ENCODE data around the gene RNF148. TPM values are rescaled to one million over a fixed set of nuclear protein-coding genes. Genes with fewer than 3 reads are reported as not detected.

The RNF148 gene
- total RNA-seq, 4 donors from 2014 or later: 0.58 to 8.7 (median 1.7) TPM

DNA sequence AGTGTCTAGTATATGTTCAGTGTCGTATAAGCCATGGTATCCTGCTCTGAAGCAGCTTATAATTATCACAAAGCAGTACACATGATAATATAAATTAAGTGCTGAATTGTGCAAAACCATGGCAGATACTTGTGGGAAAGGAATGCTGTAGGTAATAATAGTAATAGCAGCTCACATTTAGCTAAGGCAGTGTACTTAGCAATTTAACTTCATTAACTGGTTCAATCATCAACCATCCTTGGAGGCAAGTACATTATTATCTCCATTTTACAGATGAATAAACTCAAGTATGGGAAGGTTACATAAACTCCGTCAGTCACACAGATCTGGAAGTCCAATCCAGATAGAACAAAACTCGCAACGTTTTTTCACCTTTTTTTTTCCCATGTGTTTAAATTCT, 21.6 kb upstream of the RNF148 start:
- Histone ChIP-seq H3K27ac (replicated peaks in 1 of 4) (no peak overlapping the region), H3K4me1 (peaks cover 0 to 14% (median 0%) of the 10 kb centered on the region in 4 donors), H3K4me3 (no peak overlapping the region), H3K9me3 (no peaks in the 10 kb centered on the region), H3K36me3 (no peaks in the 10 kb centered on the region), H3K27me3 (no peaks in the 10 kb centered on the region)
- TF ChIP-seq POLR2A (IDR thresholded peaks at IDR 0.05; ENCODE audit: low read depth): no peak
- WGBS: 82% methylated on average over 4 of the region's 4 CpGs
- DNase-seq (ENCODE audit: extremely low spot score): no peak
- intact Hi-C loops (cut with DNase I): no loop called here

DNA sequence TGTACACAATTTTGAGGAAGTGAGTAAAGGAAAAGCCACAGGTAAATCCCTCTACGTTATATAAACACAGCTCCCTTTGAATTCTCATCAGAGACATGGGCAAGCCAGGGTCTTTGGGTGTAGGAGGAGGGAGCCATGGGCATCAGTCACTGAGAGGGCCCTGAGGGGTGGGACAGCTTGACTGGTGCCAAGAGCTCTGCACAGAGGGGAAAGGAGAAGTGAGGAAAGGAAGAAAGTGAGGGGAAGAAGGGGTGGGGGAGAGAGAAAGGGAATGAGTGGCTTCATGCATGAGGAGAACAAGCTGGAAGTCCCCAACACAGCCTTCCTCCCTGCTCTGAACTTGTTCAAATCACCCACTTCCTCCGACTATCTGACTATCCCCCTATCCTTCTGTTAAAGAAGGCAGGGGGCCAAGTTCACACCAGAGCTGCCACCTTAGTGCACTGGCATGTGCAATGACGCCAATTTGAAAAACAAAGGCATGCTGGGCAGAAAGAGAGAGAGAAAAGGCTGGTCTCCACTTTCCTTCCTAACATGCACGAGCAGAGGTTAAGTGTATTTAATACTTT, 16.4 kb upstream of the RNF148 start:
- H3K27me3 ChIP-seq: no peaks in the 10 kb centered on the region
- peaks cover 0 to 4% (median 0%) of the 10 kb centered on the region in 4 donors for H3K4me1 ChIP-seq
- H3K36me3 ChIP-seq: no peaks in the 10 kb centered on the region
- DNase-seq (ENCODE audit: extremely low spot score): no peak
- H3K27ac ChIP-seq (replicated peaks in 1 of 4): no peak overlapping the region
- TF ChIP-seq POLR2AphosphoS5 (IDR thresholded peaks at IDR 0.05) (no peak), EP300 (IDR thresholded peaks at IDR 0.05) (no peak), CTCF (IDR thresholded peaks at IDR 0.05) (no peak), POLR2A (IDR thresholded peaks at IDR 0.05; ENCODE audit: low read depth) (no peak)
- intact Hi-C loops (cut with DNase I): no loop called here
- 78% methylated on average over 4 of the region's 4 CpGs for WGBS
- no peak overlapping the region for H3K4me3 ChIP-seq
- H3K9me3 ChIP-seq: no peaks in the 10 kb centered on the region

- intact Hi-C loops (cut with DNase I): no loop called here
- Histone ChIP-seq H3K4me1 (peaks cover 0 to 12% (median 2%) of the 10 kb centered on the region in 4 donors), H3K9me3 (no peaks in the 10 kb centered on the region), H3K27ac (replicated peaks in 1 of 4) (no peak overlapping the region), H3K36me3 (no peaks in the 10 kb centered on the region), H3K4me3 (no peak overlapping the region), H3K27me3 (no peaks in the 10 kb centered on the region)
- TF ChIP-seq POLR2AphosphoS5 (IDR thresholded peaks at IDR 0.05) (no peak), POLR2A (IDR thresholded peaks at IDR 0.05; ENCODE audit: low read depth) (no peak), CTCF (IDR thresholded peaks at IDR 0.05) (no peak), EP300 (IDR thresholded peaks at IDR 0.05) (no peak)
- DNase-seq (ENCODE audit: extremely low spot score): no peak
- 89% methylated on average over 6 of the region's 6 CpGs for WGBS
These were observed 14.8 kb upstream of the RNF148 start for GRCh38 chr7:122717356-122718089.

GRCh38 chr7:122715183-122715582, 12.5 kb upstream of the RNF148 start:
- TF ChIP-seq CTCF (IDR thresholded peaks at IDR 0.05) (no peak), EP300 (IDR thresholded peaks at IDR 0.05) (no peak), POLR2A (IDR thresholded peaks at IDR 0.05; ENCODE audit: low read depth) (no peak), POLR2AphosphoS5 (IDR thresholded peaks at IDR 0.05) (no peak)
- Histone ChIP-seq H3K4me1 (peaks cover 0 to 12% (median 2%) of the 10 kb centered on the region in 4 donors), H3K36me3 (no peaks in the 10 kb centered on the region), H3K9me3 (no peaks in the 10 kb centered on the region), H3K27me3 (no peaks in the 10 kb centered on the region), H3K4me3 (no peak overlapping the region), H3K27ac (replicated peaks in 1 of 4) (no peak overlapping the region)
- no peak for DNase-seq (ENCODE audit: extremely low spot score)
- intact Hi-C loops (cut with DNase I): no loop called here
- WGBS: 77% methylated on average over 3 of the region's 3 CpGs

DNA sequence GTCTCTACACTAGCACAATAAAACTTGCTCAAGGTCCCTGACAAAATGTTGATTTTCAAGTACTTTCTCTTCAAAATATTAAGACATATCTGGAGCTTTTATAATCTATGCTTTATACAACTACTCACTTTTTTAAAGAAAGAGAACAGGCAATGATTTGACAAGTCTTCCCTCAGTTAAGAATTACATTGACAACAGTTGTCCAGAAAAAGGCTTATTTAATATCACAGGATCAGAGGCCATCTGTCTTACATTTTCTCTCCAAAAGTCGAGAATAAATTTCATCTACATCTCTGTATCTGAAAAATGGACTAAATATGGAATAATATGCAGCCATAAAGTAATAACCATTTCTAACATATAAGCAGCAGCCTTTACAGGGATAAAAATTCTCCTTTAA, 8.2 kb upstream of the RNF148 start:
- Histone ChIP-seq H3K36me3 (no peaks in the 10 kb centered on the region), H3K4me3 (no peak overlapping the region), H3K9me3 (no peaks in the 10 kb centered on the region), H3K27ac (replicated peaks in 1 of 4) (no peak overlapping the region), H3K27me3 (no peaks in the 10 kb centered on the region), H3K4me1 (peaks cover 0 to 12% (median 0%) of the 10 kb centered on the region in 4 donors)
- 71% methylated on average over 1 of the region's 1 CpG for WGBS
- DNase-seq (ENCODE audit: extremely low spot score): no peak
- intact Hi-C loops (cut with DNase I): no loop called here
- no peak for TF ChIP-seq POLR2AphosphoS5 (IDR thresholded peaks at IDR 0.05)
- TF ChIP-seq CTCF (IDR thresholded peaks at IDR 0.05): no peak
- no peak for TF ChIP-seq POLR2A (IDR thresholded peaks at IDR 0.05; ENCODE audit: low read depth)
- no peak for TF ChIP-seq EP300 (IDR thresholded peaks at IDR 0.05)
